GM12873 (cell line): Measurements from ENCODE around the gene LAP3.

ENCODE experiments used
- TF ChIP-seq, protein P1 (sequence below): IDR thresholded peaks from 2 replicates; pipeline ENCODE4 v1.5.1; 2012; ENCODE audit warnings: low read depth, mild to moderate bottlenecking, moderate library complexity, low read length, control low read depth; ENCODE audit not compliant: insufficient read depth; ENCODE audit errors: missing control alignments

The LAP3 gene

GRCh38 chr4:17630228-17630627 is 53.2 kb downstream of the LAP3 start:
- TF ChIP-seq, protein P1, sequence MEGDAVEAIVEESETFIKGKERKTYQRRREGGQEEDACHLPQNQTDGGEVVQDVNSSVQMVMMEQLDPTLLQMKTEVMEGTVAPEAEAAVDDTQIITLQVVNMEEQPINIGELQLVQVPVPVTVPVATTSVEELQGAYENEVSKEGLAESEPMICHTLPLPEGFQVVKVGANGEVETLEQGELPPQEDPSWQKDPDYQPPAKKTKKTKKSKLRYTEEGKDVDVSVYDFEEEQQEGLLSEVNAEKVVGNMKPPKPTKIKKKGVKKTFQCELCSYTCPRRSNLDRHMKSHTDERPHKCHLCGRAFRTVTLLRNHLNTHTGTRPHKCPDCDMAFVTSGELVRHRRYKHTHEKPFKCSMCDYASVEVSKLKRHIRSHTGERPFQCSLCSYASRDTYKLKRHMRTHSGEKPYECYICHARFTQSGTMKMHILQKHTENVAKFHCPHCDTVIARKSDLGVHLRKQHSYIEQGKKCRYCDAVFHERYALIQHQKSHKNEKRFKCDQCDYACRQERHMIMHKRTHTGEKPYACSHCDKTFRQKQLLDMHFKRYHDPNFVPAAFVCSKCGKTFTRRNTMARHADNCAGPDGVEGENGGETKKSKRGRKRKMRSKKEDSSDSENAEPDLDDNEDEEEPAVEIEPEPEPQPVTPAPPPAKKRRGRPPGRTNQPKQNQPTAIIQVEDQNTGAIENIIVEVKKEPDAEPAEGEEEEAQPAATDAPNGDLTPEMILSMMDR = no peak

- TF ChIP-seq, protein P1 = no peak
Observed at GRCh38 chr4:17633600-17633999, 56.6 kb downstream of the LAP3 start.

DNA sequence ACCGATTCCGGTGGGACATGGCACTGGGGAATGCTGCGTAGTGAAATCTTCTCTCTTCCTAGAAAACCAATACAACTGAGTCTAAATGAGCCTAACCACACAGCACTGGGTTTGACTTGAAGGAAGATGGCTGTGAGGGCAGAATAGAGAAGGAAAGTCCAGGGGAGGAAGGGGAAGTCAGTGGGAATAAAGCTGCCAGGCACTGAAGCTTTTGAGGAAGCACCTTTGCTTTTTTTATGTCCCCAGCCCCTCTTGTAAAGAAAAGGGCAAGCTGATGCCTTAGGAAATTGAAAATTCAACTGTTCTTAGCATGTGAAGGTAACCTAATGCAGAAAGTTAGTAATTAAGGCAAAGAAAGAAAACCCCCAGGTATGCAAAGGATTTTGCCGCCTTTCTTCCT is 58.1 kb downstream of the LAP3 start:
- TF ChIP-seq, protein P1 = no peak

DNA sequence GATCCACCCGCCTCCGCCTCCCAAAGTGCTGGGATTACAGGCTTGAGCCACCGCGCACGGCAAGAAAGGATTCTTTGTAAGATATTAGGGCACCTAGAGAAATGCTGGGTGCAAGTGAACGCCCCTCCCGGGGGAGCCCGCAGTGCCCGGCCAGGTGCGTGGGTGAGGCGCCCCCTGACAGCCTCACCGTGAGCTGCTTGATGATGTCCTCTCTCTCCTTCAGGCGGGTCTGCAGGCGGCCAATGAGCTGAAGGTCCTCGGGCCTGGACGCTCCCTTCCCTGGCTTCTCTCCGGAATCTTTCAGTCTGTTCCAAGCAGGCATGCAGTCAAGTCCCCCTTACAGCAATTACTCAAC is 59.3 kb downstream of the LAP3 start:
- TF ChIP-seq, protein P1 = no peak

DNA sequence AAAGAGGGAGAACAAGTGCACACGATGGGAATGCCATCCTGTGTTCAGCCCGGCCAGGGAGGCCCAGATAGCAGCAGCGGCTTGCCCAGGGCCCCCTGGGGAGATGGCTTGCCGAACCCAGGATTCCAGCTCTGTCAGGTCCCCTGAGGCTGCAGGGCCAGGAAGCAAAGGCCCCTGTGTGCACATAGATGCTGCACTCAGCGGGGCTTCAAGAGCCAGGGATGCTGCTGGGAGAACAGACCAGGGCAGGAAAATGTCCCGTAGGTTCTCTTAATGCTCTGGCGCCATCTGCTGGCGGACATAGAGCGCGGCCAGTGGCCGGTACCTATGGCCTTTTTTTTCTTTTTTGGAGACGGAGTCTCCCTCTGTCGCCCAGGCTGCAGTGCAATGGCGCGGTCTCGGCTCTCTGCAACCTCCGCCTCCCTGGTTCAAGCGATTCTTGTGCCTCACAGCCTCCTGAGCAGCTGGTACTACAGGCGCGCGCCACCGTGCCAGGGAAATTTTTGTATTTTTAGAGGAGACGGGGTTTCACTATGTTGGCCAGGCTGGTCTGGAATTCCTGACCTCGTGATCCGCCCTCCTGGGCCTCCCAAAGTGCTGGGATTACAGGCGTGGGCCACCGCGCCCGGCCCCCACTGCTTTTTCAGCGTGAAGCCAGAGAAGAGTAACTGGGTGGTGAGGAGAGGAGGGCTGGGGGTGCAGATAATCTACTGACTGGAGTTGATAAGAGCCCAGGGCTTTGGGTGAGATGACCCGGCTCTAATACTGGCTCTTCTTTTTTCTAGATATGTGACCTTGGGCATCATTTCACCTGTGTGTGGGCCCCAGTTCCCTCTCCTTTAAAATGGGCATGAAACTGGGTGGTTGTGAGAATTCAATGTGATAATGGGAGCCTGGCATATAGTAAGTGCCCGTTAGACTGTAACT is 60.0 kb downstream of the LAP3 start:
- TF ChIP-seq, protein P1 = peak; percentile 88

DNA sequence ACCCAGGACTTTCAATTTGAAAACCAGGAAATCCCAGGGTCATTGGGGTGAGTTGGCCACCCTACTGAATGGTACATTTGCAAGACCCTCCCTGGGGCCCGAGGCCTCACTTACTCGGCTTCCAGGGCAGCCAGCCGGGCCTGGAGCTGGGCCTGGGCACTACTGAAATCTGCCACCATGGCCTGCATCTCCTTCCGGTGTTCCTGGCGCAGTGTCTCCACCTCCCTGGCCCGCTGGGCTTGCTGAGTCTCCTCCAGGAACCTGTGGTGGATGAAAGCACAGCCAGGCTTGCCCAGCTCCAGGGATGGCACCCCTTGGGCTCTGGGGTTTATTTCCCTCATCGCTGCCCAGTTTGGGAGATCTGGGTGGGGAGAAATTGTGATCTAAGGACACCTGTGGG is 62.1 kb downstream of the LAP3 start:
- TF ChIP-seq, protein P1 = no peak

GRCh38 chr4:17642398-17642783 is 65.4 kb downstream of the LAP3 start:
- TF ChIP-seq, protein P1 = no peak
